Neural cell (in vitro differentiated cells): ENCODE results near the gene ACAN. TPM values are rescaled to one million over a fixed set of nuclear protein-coding genes. Genes with fewer than 3 reads are reported as not detected.

Source experiments
- H2AFZ ChIP-seq: fragments of 200-600, 300-800 bp; sonication (generic), shearing (Covaris generic); 2 replicates; pipeline ENCODE4 v1.6.0; 2014; ENCODE audit warnings: low read depth, mild to moderate bottlenecking, antibody characterized with exemption, low read length, moderate library complexity
- H3F3A ChIP-seq: fragments of 200-600 bp; shearing (Covaris generic); 2 replicates; pipeline ENCODE4 v1.6.1; 2016; ENCODE audit warnings: mild to moderate bottlenecking, moderate library complexity, mixed read lengths, antibody characterized with exemption, low read length; ENCODE audit not compliant: insufficient read depth, poor library complexity, severe bottlenecking
- H3K27ac ChIP-seq: fragments of 200-600, 300-800 bp; sonication (generic), shearing (Covaris generic); 2 replicates; pipeline ENCODE4 v1.5.1; 2014; ENCODE audit warnings: mild to moderate bottlenecking, low read length, moderate library complexity
- H3K27me3 ChIP-seq: fragments of 300-800, 200-600 bp; sonication (generic), shearing (Covaris generic); 2 replicates; pipeline ENCODE4 v1.6.0; 2014; ENCODE audit warnings: mild to moderate bottlenecking, low read depth, low read length, moderate library complexity; ENCODE audit not compliant: insufficient read depth
- H3K36me3 ChIP-seq: fragments of 300-800, 200-600 bp; sonication (generic), shearing (Covaris generic); 2 replicates; pipeline ENCODE4 v1.5.1; 2014; ENCODE audit warnings: mild to moderate bottlenecking, antibody characterized with exemption, low read length, moderate library complexity; ENCODE audit not compliant: insufficient read depth
- H3K4me2 ChIP-seq: fragments of 300-800, 200-600 bp; sonication (generic), shearing (Covaris generic); 2 replicates; pipeline ENCODE4 v1.6.0; 2014; ENCODE audit warnings: mild to moderate bottlenecking, low read length
- H3K4me3 ChIP-seq: fragments of 300-800, 200-600 bp; sonication (generic), shearing (Covaris generic); 2 replicates; pipeline ENCODE4 v1.5.1; 2014; ENCODE audit warnings: mild to moderate bottlenecking, low read length, moderate library complexity
- H3K79me2 ChIP-seq: fragments of 200-600 bp; shearing (Covaris generic); replicated peaks from 2 replicates; pipeline ENCODE4 v1.6.0; 2014; ENCODE audit warnings: mild to moderate bottlenecking, low read length, moderate library complexity; ENCODE audit not compliant: insufficient read depth
- H3K9ac ChIP-seq: fragments of 300-800, 200-600 bp; sonication (generic), shearing (Covaris generic); 2 replicates; pipeline ENCODE4 v1.6.1; 2016; ENCODE audit warnings: mild to moderate bottlenecking, low read length, mixed read lengths
- H3K9me2 ChIP-seq: fragments of 200-600 bp; shearing (Covaris generic); 2 replicates; pipeline ENCODE4 v1.6.1; 2016; ENCODE audit warnings: mild to moderate bottlenecking, low read length, mixed read lengths; ENCODE audit not compliant: insufficient read depth
- H3K9me3 ChIP-seq: fragments of 200-600, 300-800 bp; sonication (generic), shearing (Covaris generic); 2 replicates; pipeline ENCODE4 v1.6.1; 2016; ENCODE audit warnings: mild to moderate bottlenecking, mixed run types, low read length, moderate library complexity, mixed read lengths
- H4K20me1 ChIP-seq: fragments of 200-600 bp; shearing (Covaris generic); 2 replicates; pipeline ENCODE4 v1.6.1; 2016; ENCODE audit warnings: mild to moderate bottlenecking, mixed run types; ENCODE audit not compliant: insufficient read depth
- CTCF ChIP-seq: fragments of 450-650 bp; IDR thresholded peaks from 2 replicates; pipeline ENCODE4 v1.5.1; 2014; ENCODE audit warnings: antibody characterized with exemption, mild to moderate bottlenecking, moderate library complexity; ENCODE audit not compliant: poor library complexity, severe bottlenecking
- EP300 ChIP-seq: fragments of 450-650 bp; conservative IDR thresholded peaks from 2 replicates; pipeline ENCODE4 v1.6.1; 2014; ENCODE audit warnings: antibody characterized with exemption, mild to moderate bottlenecking, moderate library complexity; ENCODE audit not compliant: poor library complexity, severe bottlenecking
- EZH2 ChIP-seq: fragments of 200-600, 300-800 bp; shearing (Covaris generic), sonication (generic); IDR thresholded peaks from 2 replicates; pipeline ENCODE4 v1.6.1; 2014; ENCODE audit warnings: antibody characterized with exemption, low read length, borderline replicate concordance, mild to moderate bottlenecking; ENCODE audit not compliant: insufficient read depth, poor library complexity, severe bottlenecking
- MXI1 ChIP-seq: fragments of 450-650 bp; conservative IDR thresholded peaks from 2 replicates; pipeline ENCODE4 v1.6.1; 2014; ENCODE audit warnings: antibody characterized with exemption, mild to moderate bottlenecking; ENCODE audit not compliant: poor library complexity, severe bottlenecking
- POLR2AphosphoS5 ChIP-seq: IDR thresholded peaks from 2 replicates; pipeline ENCODE4 v1.6.1; 2012
- RAD21 ChIP-seq: fragments of 450-650 bp; conservative IDR thresholded peaks from 2 replicates; pipeline ENCODE4 v1.6.1; 2014; ENCODE audit warnings: antibody characterized with exemption, mild to moderate bottlenecking, moderate library complexity
- REST ChIP-seq: IDR thresholded peaks from 2 replicates; pipeline ENCODE4 v1.6.1; 2012; ENCODE audit warnings: borderline replicate concordance
- SMC3 ChIP-seq: fragments of 450-650 bp; conservative IDR thresholded peaks from 2 replicates; pipeline ENCODE4 v1.6.1; 2014; ENCODE audit warnings: antibody characterized with exemption, mild to moderate bottlenecking, moderate library complexity; ENCODE audit not compliant: poor library complexity
- TAF1 ChIP-seq: IDR thresholded peaks from 2 replicates; pipeline ENCODE4 v1.6.1; 2012; ENCODE audit warnings: low read depth
- polyA plus RNA-seq: library from polyadenylated mRNA; depleted of rRNA; stranded (reverse); fragments of >200 nt; gene quantifications from 2 replicates; pipeline ENCODE4 v1.2.3, GENCODE V29; 2014

The ACAN gene
- polyA plus RNA-seq, 1 donor from 2014 or later: not detected

- Histone ChIP-seq H3K4me3 (no peak overlapping the region), H3K27ac (no peak overlapping the region), H3K9me2 (no peaks in the 10 kb centered on the region), H3K9me3 (no peaks in the 10 kb centered on the region), H2AFZ (no peak overlapping the region), H3K27me3 (no peaks in the 10 kb centered on the region), H4K20me1 (no peaks in the 10 kb centered on the region), H3K4me2 (no peak overlapping the region), H3F3A (no peaks in the 10 kb centered on the region), H3K36me3 (no peaks in the 10 kb centered on the region), H3K9ac (no peak overlapping the region), H3K79me2 (no peaks in the 10 kb centered on the region)
- TF ChIP-seq MXI1 (no peak), CTCF (no peak)
Observed at GRCh38 chr15:88756921-88757320, 46.3 kb upstream of the ACAN start.

- Histone ChIP-seq H3K4me3 (no peak overlapping the region), H3K27me3 (no peaks in the 10 kb centered on the region), H3K79me2 (no peaks in the 10 kb centered on the region), H3F3A (no peaks in the 10 kb centered on the region), H4K20me1 (no peaks in the 10 kb centered on the region), H3K9ac (no peak overlapping the region), H3K27ac (no peak overlapping the region), H3K36me3 (no peaks in the 10 kb centered on the region), H3K9me2 (no peaks in the 10 kb centered on the region), H2AFZ (no peak overlapping the region), H3K9me3 (no peaks in the 10 kb centered on the region), H3K4me2 (no peak overlapping the region)
- TF ChIP-seq EZH2 (no peak), REST (no peak), SMC3 (no peak), EP300 (no peak), POLR2AphosphoS5 (no peak), CTCF (no peak), MXI1 (no peak), TAF1 (no peak), RAD21 (no peak)
Observed at GRCh38 chr15:88759872-88760271, 43.4 kb upstream of the ACAN start.
